ENCODE data around the gene OR2A42.
"Not testable (repeated sequence)": the region's sequence is repeated elsewhere in the genome, so short reads cannot be mapped to it uniquely, and the experiment has no call there.

The OR2A42 gene

DNA sequence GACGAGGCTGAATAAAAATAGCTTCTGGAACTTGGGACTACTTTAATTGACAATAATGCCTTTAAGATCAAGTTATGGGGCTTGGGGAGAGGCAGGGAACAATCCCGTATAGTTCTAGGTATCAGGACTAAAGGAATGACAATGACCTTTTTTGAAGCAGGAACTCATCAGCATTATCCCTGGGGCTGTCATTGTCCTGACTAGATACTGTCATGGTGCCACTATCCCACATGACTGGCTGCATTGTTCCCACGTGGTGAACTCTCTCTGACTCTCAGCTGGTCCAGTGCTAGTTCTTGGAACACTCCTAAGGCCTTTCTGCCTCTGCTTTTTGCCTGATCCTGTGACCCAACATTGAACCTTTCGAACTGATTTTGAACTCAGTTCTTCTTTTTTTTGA is 40.5 kb downstream of the OR2A42 start:
- not testable (repeated sequence) for H4K20me1 ChIP-seq (ENCODE audit: insufficient read depth); H3K79me2 ChIP-seq (ENCODE audit: insufficient read depth, low read depth); H3K4me1 ChIP-seq (ENCODE audit: low read depth, poor library complexity, severe bottlenecking); H3K27me3 ChIP-seq (ENCODE audit: insufficient read depth, low read depth); H3K4me2 ChIP-seq; H2AFZ ChIP-seq (ENCODE audit: low read depth); H3K9ac ChIP-seq; H3K4me3 ChIP-seq (IDR thresholded peaks at IDR 0.05; ENCODE audit: insufficient read depth, low read depth, low read length); H3K36me3 ChIP-seq (ENCODE audit: insufficient read depth); H3K27ac ChIP-seq

DNA sequence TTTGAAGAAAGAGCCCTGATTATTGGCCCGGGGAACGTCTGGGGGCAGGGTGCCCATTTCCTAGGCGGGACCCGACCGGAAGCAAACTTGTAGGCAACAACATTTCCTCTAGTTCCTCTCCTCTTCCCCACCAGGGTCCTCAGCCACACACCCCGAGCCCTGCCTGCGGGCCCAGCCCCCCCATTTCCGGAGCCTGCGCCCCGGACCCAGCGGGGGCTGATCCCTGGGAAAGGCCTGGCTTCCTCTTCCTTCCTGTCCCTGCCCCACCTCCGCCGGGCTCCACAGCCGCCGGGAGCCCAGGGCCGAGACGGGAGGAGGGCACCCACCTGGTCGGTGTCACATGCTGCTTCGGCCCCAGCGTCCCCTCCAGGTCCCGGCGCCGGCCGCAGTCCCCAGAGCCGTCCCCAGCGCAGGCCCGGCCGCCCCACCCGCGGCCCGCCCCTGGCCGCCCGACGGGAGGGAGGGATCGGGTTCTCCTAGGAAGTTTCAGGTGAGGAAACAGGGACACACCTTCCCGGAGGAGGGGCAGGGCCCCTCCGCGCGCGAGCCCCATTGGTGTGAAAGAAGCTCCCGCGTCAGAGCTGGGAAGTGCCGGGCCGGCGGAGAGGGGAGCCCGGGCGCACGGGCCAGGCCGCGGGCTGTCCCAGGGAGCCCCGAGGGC is 44.1 kb downstream of the OR2A42 start, which contains the start of gene ARHGEF35:
ARHGEF35 (minus strand) TSS at position 622 of the 661 bp plus-strand sequence. CDS start 7,450 bp downstream, outside the sequence.
- not testable (repeated sequence) for H3K4me2 ChIP-seq; H3K9ac ChIP-seq; H3K27me3 ChIP-seq (ENCODE audit: insufficient read depth, low read depth); H3K4me1 ChIP-seq (ENCODE audit: low read depth, poor library complexity, severe bottlenecking); H3K36me3 ChIP-seq (ENCODE audit: insufficient read depth); H4K20me1 ChIP-seq (ENCODE audit: insufficient read depth); H3K79me2 ChIP-seq (ENCODE audit: insufficient read depth, low read depth); H3K27ac ChIP-seq; H3K4me3 ChIP-seq (IDR thresholded peaks at IDR 0.05; ENCODE audit: insufficient read depth, low read depth, low read length); H2AFZ ChIP-seq (ENCODE audit: low read depth)

DNA sequence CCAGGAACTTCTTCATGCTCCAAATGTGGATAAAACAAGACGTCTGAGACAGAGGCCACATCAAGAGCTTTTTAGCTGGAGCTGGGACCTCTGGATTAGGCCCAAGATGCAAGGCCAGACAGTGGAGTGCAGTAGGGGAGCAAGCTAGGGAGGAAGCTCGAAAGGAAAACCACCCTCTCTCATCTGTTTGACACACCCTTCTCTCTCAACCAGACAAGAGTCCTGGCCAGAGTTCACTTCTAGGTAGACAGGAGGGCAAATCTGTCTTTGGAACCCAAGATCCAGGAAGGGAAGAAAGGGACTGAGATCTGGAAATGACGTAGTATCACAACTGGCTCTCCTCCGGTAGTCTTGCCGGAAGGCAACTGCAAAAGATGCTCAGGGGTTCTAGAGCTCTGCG is 45.0 kb downstream of the OR2A42 start:
- not testable (repeated sequence) for H3K27ac ChIP-seq; H3K9ac ChIP-seq; H3K27me3 ChIP-seq (ENCODE audit: insufficient read depth, low read depth); H2AFZ ChIP-seq (ENCODE audit: low read depth); H3K36me3 ChIP-seq (ENCODE audit: insufficient read depth); H3K4me3 ChIP-seq (IDR thresholded peaks at IDR 0.05; ENCODE audit: insufficient read depth, low read depth, low read length); H3K4me2 ChIP-seq; H4K20me1 ChIP-seq (ENCODE audit: insufficient read depth); H3K79me2 ChIP-seq (ENCODE audit: insufficient read depth, low read depth); H3K4me1 ChIP-seq (ENCODE audit: low read depth, poor library complexity, severe bottlenecking)

DNA sequence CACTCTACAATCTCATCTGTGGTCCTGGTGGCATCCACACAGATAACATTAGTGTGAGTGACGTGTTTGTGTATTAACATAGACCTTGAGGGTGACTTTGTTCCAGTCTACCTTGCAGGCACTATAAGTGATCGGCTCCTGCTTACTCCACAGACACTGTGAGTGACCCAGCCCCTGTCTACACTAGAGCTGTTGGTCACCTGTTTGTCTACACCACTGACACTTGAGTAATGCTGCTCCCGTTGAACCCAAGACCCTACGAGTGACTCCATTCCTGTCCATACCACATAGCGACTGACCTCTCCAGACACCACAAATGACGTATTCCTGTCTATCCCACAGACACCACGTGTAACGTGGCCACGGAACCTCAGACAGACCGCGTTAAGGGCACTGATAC is 45.6 kb downstream of the OR2A42 start:
- H3K36me3 ChIP-seq (ENCODE audit: insufficient read depth); H3K27ac ChIP-seq; H3K27me3 ChIP-seq (ENCODE audit: insufficient read depth, low read depth); H3K4me2 ChIP-seq; H3K9ac ChIP-seq; H3K79me2 ChIP-seq (ENCODE audit: insufficient read depth, low read depth); H2AFZ ChIP-seq (ENCODE audit: low read depth); H4K20me1 ChIP-seq (ENCODE audit: insufficient read depth); H3K4me1 ChIP-seq (ENCODE audit: low read depth, poor library complexity, severe bottlenecking); H3K4me3 ChIP-seq (IDR thresholded peaks at IDR 0.05; ENCODE audit: insufficient read depth, low read depth, low read length): not testable (repeated sequence)

DNA sequence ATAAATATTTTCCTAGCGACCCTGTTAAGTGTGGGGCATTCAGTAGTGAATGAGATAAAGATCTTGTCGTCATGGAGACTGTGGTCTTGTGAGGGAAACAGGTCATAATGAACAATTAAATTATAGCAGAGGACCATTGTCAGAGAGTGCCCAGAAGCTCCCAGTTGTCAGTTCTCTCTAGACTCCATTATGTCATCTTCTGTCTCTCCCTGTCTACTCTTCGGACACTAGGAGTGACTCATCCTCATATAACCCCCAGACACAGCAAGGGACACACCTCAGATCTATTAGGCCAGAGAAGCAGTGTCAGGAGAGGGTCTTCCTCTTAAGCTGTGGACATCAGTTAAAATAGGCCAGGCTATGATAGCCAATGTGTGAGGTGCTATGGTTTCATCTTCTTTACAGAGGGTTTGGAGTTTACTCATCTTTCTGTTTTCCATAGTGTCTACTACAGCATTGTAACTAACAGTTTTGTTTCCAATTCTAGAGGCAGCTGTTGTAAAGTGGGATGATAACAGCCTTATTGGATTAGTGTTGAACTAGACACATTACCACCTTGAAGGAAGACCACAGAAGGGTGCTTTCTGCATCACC is 50.7 kb downstream of the OR2A42 start:
- not testable (repeated sequence) for H3K79me2 ChIP-seq (ENCODE audit: insufficient read depth, low read depth); H3K4me1 ChIP-seq (ENCODE audit: low read depth, poor library complexity, severe bottlenecking); H2AFZ ChIP-seq (ENCODE audit: low read depth); H3K27ac ChIP-seq; H3K36me3 ChIP-seq (ENCODE audit: insufficient read depth); H4K20me1 ChIP-seq (ENCODE audit: insufficient read depth); H3K4me3 ChIP-seq (IDR thresholded peaks at IDR 0.05; ENCODE audit: insufficient read depth, low read depth, low read length); H3K27me3 ChIP-seq (ENCODE audit: insufficient read depth, low read depth); H3K9ac ChIP-seq; H3K4me2 ChIP-seq

DNA sequence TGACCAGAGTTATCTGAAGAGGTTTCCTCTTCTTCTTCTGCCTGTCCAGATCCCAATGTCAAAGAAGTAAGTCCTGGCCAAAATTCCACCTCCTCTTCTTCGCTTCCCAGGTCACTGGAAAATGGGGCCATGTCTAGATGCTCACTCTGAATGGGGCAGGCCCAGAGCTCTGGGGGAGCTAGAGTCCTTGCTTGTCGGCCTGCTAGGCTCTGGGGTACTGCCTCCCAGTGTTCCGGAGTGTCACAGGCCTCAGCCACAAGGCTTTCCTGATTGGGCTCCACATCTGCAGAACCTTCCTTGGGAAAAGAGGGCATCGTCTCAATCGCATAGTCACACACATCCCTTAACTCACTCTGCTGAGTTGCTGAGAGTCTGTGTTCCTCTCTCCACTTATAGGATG is 51.6 kb downstream of the OR2A42 start:
- not testable (repeated sequence) for H3K4me2 ChIP-seq; H3K36me3 ChIP-seq (ENCODE audit: insufficient read depth); H3K79me2 ChIP-seq (ENCODE audit: insufficient read depth, low read depth); H3K4me3 ChIP-seq (IDR thresholded peaks at IDR 0.05; ENCODE audit: insufficient read depth, low read depth, low read length); H2AFZ ChIP-seq (ENCODE audit: low read depth); H3K9ac ChIP-seq; H3K27ac ChIP-seq; H3K27me3 ChIP-seq (ENCODE audit: insufficient read depth, low read depth); H4K20me1 ChIP-seq (ENCODE audit: insufficient read depth); H3K4me1 ChIP-seq (ENCODE audit: low read depth, poor library complexity, severe bottlenecking)

DNA sequence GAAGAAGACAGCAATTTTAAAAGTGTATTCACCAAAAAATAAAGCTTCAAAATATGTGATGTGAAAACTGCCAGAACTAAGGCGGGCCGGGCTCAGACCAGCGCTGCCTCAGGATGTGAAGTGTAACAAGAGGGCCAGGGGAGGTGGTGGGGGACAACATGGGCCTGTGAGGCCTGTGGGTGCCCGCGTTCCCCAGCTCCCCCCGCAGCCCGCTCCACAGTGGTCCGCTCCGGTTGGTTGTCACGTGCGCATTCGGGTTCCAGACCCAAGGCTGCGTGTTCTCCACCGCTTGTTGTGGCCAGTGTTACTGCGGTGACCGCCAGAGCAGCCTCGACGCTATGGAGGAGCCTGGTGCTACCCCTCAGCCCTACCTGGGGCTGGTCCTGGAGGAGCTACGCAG is 56.2 kb downstream of the OR2A42 start, which contains the start of gene CTAGE4:
CTAGE4 (plus strand) TSS at position 301 of the 400 bp plus-strand sequence; CDS start at position 339, 38 bp downstream.
- not testable (repeated sequence) for H2AFZ ChIP-seq (ENCODE audit: low read depth); H3K4me3 ChIP-seq (IDR thresholded peaks at IDR 0.05; ENCODE audit: insufficient read depth, low read depth, low read length); H3K27me3 ChIP-seq (ENCODE audit: insufficient read depth, low read depth); H4K20me1 ChIP-seq (ENCODE audit: insufficient read depth); H3K4me2 ChIP-seq; H3K27ac ChIP-seq; H3K9ac ChIP-seq; H3K4me1 ChIP-seq (ENCODE audit: low read depth, poor library complexity, severe bottlenecking); H3K36me3 ChIP-seq (ENCODE audit: insufficient read depth); H3K79me2 ChIP-seq (ENCODE audit: insufficient read depth, low read depth)

DNA sequence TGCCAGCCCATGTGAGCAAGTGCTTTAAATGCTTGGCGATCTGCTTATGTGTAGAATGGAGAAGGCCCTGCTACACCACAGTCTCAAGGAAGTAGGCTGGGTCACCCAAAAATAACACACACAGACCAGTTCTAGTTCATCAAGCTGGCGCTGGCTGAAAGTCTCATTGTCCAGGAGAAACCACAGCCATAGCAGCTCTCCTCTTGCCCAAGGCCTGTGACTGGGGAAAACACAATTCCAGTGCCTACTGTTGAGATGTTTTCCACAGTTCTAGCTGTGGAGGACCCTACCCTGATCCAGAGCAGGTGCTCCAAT is 60.3 kb downstream of the OR2A42 start:
- H3K27me3 ChIP-seq (ENCODE audit: insufficient read depth, low read depth); H3K4me3 ChIP-seq (IDR thresholded peaks at IDR 0.05; ENCODE audit: insufficient read depth, low read depth, low read length); H3K4me1 ChIP-seq (ENCODE audit: low read depth, poor library complexity, severe bottlenecking); H3K27ac ChIP-seq; H3K79me2 ChIP-seq (ENCODE audit: insufficient read depth, low read depth); H2AFZ ChIP-seq (ENCODE audit: low read depth); H3K9ac ChIP-seq; H3K4me2 ChIP-seq; H4K20me1 ChIP-seq (ENCODE audit: insufficient read depth); H3K36me3 ChIP-seq (ENCODE audit: insufficient read depth): not testable (repeated sequence)

DNA sequence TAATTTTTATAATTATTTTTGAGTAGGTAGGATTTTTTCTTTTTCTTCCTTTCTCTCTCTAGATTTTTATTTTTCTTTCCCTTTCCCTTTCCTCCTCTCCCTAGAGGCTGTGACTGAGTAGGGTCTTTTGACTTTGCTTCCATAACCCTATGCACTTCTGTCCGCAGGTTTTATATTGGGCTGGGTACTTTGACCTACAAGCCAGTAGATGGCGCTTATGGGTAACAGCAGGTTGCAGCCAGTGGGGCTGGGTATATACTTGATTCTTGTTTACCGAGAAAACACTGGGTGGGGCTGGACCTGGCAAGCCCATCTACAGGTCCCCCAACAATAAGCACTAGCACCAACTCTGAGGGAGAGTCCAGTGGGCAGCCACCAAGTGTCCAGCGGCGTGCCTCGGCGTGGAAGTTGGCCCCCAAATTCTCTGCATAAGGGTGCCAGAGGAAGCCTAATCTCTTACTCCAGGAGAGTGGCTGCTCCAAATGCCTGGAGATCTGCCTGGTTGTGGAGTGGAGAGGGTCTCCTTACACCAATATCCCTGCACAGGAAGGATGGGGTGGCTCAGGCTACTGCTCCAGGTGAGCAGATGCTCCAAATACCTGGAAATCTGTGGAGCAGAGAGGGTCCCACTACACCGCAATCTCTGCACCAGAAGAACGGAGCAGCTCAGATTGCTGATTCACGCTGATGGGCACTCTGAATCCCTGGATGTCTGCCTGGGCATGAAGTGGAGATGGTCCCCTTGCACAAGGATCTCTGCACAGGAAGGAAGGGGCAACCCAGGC is 60.8 kb downstream of the OR2A42 start:
- H2AFZ ChIP-seq (ENCODE audit: low read depth); H3K27ac ChIP-seq; H3K4me1 ChIP-seq (ENCODE audit: low read depth, poor library complexity, severe bottlenecking); H3K27me3 ChIP-seq (ENCODE audit: insufficient read depth, low read depth); H4K20me1 ChIP-seq (ENCODE audit: insufficient read depth); H3K9ac ChIP-seq; H3K36me3 ChIP-seq (ENCODE audit: insufficient read depth); H3K4me3 ChIP-seq (IDR thresholded peaks at IDR 0.05; ENCODE audit: insufficient read depth, low read depth, low read length); H3K79me2 ChIP-seq (ENCODE audit: insufficient read depth, low read depth); H3K4me2 ChIP-seq: not testable (repeated sequence)

All from KMS-11 (cell line).